GM12891 (cell line): ENCODE results near the gene DEFB118.

Source experiments
- POLR2A ChIP-seq: IDR thresholded peaks from 2 replicates; pipeline ENCODE4 v1.6.1; 2011; ENCODE audit warnings: low read depth, low read length, control low read depth
- POLR2AphosphoS5 ChIP-seq: IDR thresholded peaks from 2 replicates; pipeline ENCODE4 v1.6.1; 2011; ENCODE audit warnings: low read depth, low read length, control low read depth
- SPI1 ChIP-seq: IDR thresholded peaks from 2 replicates; pipeline ENCODE4 v1.6.1; 2011; ENCODE audit warnings: low read depth, low read length, control low read depth
- TAF1 ChIP-seq: IDR thresholded peaks from 2 replicates; pipeline ENCODE4 v1.6.1; 2011; ENCODE audit warnings: low read depth, low read length, control low read depth

DNA sequence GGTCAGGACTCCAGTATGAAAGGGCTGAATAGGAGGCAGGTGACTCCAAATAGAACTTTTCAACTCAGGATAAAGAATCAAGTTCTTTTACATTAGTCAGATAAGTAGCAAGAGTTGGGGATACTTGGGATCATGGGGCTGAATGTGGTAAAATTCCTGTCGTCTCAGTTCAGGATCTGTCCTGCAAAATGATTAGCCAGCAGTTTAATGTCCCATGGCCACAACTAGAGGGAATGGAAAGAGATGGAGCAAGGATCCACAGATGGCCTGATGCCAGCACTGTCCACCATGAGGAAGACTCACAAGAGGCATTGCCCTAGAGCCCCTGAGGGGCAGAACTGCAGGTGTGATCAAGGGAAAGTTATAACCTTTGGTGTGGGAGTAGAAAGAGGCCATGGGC lies 35.5 kb downstream of the DEFB118 start:
- no peak for TF ChIP-seq POLR2AphosphoS5
- TF ChIP-seq POLR2A, result no peak
- TF ChIP-seq TAF1, result no peak
- no peak for TF ChIP-seq SPI1
